ENCODE results near the gene FAM3B.

GRCh38 chr21:41269535-41269934, 47.1 kb upstream of the FAM3B start:
- no peak for TF ChIP-seq ELF4 (IDR thresholded peaks at IDR 0.05)
- no peak for TF ChIP-seq PKNOX1 (IDR thresholded peaks at IDR 0.05)
- no peak for TF ChIP-seq L3MBTL2 (conservative IDR thresholded peaks at IDR 0.05)
- no peak for TF ChIP-seq SUZ12 (IDR thresholded peaks at IDR 0.05)
- TF ChIP-seq SP1 (IDR thresholded peaks at IDR 0.05) = no peak
- no peak for TF ChIP-seq CTBP1 (IDR thresholded peaks at IDR 0.05; ENCODE audit: borderline replicate concordance)
- TF ChIP-seq ARNT (IDR thresholded peaks at IDR 0.05) = no peak
- no peak for TF ChIP-seq BHLHE40 (IDR thresholded peaks at IDR 0.05; ENCODE audit: borderline replicate concordance)
- no peak for TF ChIP-seq TARDBP (IDR thresholded peaks at IDR 0.05)
- no peak for TF ChIP-seq FOXM1 (IDR thresholded peaks at IDR 0.05; ENCODE audit: borderline replicate concordance)
- TF ChIP-seq NFRKB (IDR thresholded peaks at IDR 0.05) = no peak
- TF ChIP-seq FOXK2 (IDR thresholded peaks at IDR 0.05) = no peak
- no peak for TF ChIP-seq HDGF (IDR thresholded peaks at IDR 0.05; ENCODE audit: borderline replicate concordance)
- no peak for TF ChIP-seq FOXA1 (IDR thresholded peaks at IDR 0.05)

Measured in HEK293T (cell line).